ENCODE results near the gene OSBPL1A.

- TF ChIP-seq CTCF (IDR thresholded peaks at IDR 0.05) (no peak), POLR2A (IDR thresholded peaks at IDR 0.05) (no peak)
Observed at GRCh38 chr18:24128700-24129099, 268.9 kb downstream of the OSBPL1A start.

All from suprapubic skin (tissue), 3 donors.